Gastroesophageal sphincter (tissue), 4 donors: ENCODE results near the gene DNAJA3. TPM values are rescaled to one million over a fixed set of nuclear protein-coding genes. Genes with fewer than 3 reads are reported as not detected.
A peak's percentile ranks its signal among the peaks of the same experiment; 100 is the strongest.

Experiments
- ATAC-seq: fragments of 150-250 bp; one replicate; pipeline ENCODE4 v1.9.1; 2016; ENCODE audit warnings: mild to moderate bottlenecking, moderate library complexity
- H3K27ac ChIP-seq, 4 donors: fragments of 200-600 bp; sonication (generic) in 3 of 4; 1 replicate in 3 of 4; 2 replicates in 1 of 4; pipeline ENCODE4 v1.5.1; 2016 to 2019
- H3K27me3 ChIP-seq: fragments of 200-600 bp; sonication (generic); one replicate; pipeline ENCODE4 v1.5.1; 2019
- H3K36me3 ChIP-seq, 2 donors: fragments of 200-600 bp; sonication (generic); one replicate each; pipeline ENCODE4 v1.5.1; 2019; ENCODE audit warnings: control low read depth in 1 of 2
- H3K4me1 ChIP-seq, 3 donors: fragments of 200-600 bp; sonication (generic); 1 replicate in 2 of 3; 2 replicates in 1 of 3; pipeline ENCODE4 v1.5.1; 2016 to 2019; ENCODE audit warnings: control low read depth in 2 of 3
- H3K4me3 ChIP-seq, 2 donors: fragments of 200-600 bp; sonication (generic); one replicate each; pipeline ENCODE4 v1.5.1; 2019; ENCODE audit warnings: mild to moderate bottlenecking in 1 of 2, moderate library complexity in 1 of 2
- H3K9me3 ChIP-seq, 3 donors: fragments of 200-600 bp; sonication (generic); one replicate each; pipeline ENCODE4 v1.5.1; 2017 to 2019; ENCODE audit warnings: control low read depth in 2 of 3
- EP300 ChIP-seq: sonication (generic); formaldehyde crosslinking; IDR thresholded peaks from one replicate; pipeline ENCODE4 v1.6.1; 2017; ENCODE audit warnings: antibody characterized with exemption, mild to moderate bottlenecking
- POLR2A ChIP-seq, 2 donors: fragments of 450-650 bp; IDR thresholded peaks; one replicate each; pipeline ENCODE4 v1.6.1; 2017; ENCODE audit warnings: antibody characterized with exemption in 2 of 2, mild to moderate bottlenecking in 2 of 2, moderate library complexity in 1 of 2
- POLR2AphosphoS5 ChIP-seq: sonication (generic); formaldehyde crosslinking; IDR thresholded peaks from one replicate; pipeline ENCODE4 v1.6.1; 2017; ENCODE audit warnings: antibody characterized with exemption
- WGBS, 2 donors: methylation state at CpG; one replicate each; pipeline ENCODE4 v1.1.5; 2018; ENCODE audit warnings: low coverage in 1 of 2; 5-methylcytosine and 5-hydroxymethylcytosine counted together
- total RNA-seq, 4 donors: library from RNA; depleted of rRNA; stranded (reverse); fragments of >200 nt; gene quantifications; one replicate each; pipeline ENCODE4 v1.1.0, GENCODE V29; 2016
- TF ChIP-seq, protein P1 (sequence below), 4 experiments: fragments of 200-600 bp in 2 of 4; fragments of 450-650 bp in 2 of 4; sonication (generic) in 1 of 4; IDR thresholded peaks; one replicate each; pipeline ENCODE4 v1.5.1; 2017 to 2019; ENCODE audit warnings: antibody characterized with exemption in 4 of 4, mild to moderate bottlenecking in 2 of 4, moderate library complexity in 2 of 4

Gene DNAJA3
- total RNA-seq, 4 donors from 2014 or later = 39.6 to 55.6 (median 43.9) TPM

DNA sequence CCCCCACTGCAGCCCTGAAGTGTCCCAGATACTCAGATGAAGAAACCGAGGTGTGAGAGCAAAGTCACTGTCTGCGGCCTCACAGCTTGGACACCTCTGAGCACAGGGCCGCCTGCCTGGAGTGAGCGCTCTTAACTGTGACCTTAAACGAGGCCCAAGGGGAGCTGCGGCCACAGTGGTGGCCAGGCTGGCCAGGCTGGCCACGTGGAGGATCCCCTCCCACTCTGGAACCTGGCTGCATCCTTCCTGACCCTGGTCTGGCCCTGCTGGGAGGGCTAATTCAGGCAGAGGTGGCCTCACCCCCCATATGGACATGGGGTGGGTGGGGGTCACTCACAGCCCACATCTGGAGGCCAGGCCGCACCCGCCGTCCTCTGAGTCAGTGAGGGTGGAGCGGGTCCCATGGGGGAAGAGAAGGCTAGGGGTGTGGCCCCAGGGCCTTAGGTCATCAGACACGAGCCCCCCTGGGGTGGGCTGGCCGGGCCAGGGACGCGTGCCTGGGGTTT, 47.5 kb upstream of the DNAJA3 start:
- H3K27ac ChIP-seq = peak overlapping the region in 3 of 4 donors; percentile 88 to 91 (median 89)
- H3K4me3 ChIP-seq = no peak overlapping the region
- TF ChIP-seq EP300 (no peak), POLR2A (IDR thresholded peaks at IDR 0.05) (no peak), POLR2AphosphoS5 (peak; percentile 33)
- TF ChIP-seq, protein P1, sequence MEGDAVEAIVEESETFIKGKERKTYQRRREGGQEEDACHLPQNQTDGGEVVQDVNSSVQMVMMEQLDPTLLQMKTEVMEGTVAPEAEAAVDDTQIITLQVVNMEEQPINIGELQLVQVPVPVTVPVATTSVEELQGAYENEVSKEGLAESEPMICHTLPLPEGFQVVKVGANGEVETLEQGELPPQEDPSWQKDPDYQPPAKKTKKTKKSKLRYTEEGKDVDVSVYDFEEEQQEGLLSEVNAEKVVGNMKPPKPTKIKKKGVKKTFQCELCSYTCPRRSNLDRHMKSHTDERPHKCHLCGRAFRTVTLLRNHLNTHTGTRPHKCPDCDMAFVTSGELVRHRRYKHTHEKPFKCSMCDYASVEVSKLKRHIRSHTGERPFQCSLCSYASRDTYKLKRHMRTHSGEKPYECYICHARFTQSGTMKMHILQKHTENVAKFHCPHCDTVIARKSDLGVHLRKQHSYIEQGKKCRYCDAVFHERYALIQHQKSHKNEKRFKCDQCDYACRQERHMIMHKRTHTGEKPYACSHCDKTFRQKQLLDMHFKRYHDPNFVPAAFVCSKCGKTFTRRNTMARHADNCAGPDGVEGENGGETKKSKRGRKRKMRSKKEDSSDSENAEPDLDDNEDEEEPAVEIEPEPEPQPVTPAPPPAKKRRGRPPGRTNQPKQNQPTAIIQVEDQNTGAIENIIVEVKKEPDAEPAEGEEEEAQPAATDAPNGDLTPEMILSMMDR (IDR thresholded peaks at IDR 0.05) = no peak
- peaks cover 3 to 83% (median 52%) of the 10 kb centered on the region in 3 donors for H3K4me1 ChIP-seq
- ATAC-seq = peak; percentile 10
- H3K9me3 ChIP-seq = no peaks in the 10 kb centered on the region
- 76% methylated on average over 4 of the region's 15 CpGs; no CpG with 5 or more reads in 1 of the 2 donors for WGBS, 2 donors
- no peaks in the 10 kb centered on the region for H3K27me3 ChIP-seq
- H3K36me3 ChIP-seq = peaks cover 0 to 30% of the 10 kb centered on the region in 2 donors

DNA sequence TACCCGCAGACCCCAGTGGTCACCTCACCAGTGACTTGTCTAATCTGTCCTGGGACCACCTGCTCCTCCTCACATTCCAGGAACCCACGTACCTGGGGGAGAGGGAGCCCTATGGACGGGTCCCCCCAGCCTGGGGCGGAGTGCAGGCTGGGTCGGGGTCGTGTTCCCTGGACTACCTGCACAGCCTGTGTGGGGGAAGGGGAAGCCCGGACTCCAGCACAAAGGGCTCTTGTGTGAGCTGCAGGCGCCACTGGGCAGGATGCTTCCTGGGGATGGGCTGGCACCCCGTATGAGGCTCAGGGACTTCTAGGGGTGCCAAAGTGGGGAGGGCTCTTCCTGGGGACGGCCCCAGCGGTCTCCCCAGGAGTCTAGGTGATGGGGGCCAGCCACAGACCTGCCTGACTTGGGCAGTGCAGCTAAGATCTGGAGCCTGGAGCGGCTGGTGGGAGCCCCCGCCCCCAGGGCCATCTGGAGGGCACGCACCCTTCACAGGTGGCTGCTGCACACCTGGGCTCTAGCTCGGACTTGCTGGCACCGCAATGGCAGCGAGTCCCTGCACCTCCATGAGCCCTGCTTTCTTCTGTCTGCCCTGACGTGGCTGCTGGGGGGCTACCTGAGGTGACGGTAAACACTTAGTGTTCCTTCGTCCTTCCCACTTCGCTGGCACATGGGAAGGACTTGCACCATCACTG, 46.5 kb upstream of the DNAJA3 start:
- peaks cover 0 to 40% of the 10 kb centered on the region in 2 donors for H3K36me3 ChIP-seq
- H3K9me3 ChIP-seq = no peaks in the 10 kb centered on the region
- H3K27me3 ChIP-seq = no peaks in the 10 kb centered on the region
- H3K27ac ChIP-seq = peak overlapping the region in 3 of 4 donors; percentile 88 to 91 (median 89)
- H3K4me1 ChIP-seq = peaks cover 3 to 78% (median 47%) of the 10 kb centered on the region in 3 donors
- WGBS, 2 donors = 97 to 100% methylated on average over 4 to 6 of the region's 21 CpGs
- H3K4me3 ChIP-seq = no peak overlapping the region
- TF ChIP-seq POLR2A (IDR thresholded peaks at IDR 0.05) (no peak), POLR2AphosphoS5 (no peak), EP300 (no peak)
- TF ChIP-seq, protein P1 (IDR thresholded peaks at IDR 0.05) = no peak
- ATAC-seq = no peak

DNA sequence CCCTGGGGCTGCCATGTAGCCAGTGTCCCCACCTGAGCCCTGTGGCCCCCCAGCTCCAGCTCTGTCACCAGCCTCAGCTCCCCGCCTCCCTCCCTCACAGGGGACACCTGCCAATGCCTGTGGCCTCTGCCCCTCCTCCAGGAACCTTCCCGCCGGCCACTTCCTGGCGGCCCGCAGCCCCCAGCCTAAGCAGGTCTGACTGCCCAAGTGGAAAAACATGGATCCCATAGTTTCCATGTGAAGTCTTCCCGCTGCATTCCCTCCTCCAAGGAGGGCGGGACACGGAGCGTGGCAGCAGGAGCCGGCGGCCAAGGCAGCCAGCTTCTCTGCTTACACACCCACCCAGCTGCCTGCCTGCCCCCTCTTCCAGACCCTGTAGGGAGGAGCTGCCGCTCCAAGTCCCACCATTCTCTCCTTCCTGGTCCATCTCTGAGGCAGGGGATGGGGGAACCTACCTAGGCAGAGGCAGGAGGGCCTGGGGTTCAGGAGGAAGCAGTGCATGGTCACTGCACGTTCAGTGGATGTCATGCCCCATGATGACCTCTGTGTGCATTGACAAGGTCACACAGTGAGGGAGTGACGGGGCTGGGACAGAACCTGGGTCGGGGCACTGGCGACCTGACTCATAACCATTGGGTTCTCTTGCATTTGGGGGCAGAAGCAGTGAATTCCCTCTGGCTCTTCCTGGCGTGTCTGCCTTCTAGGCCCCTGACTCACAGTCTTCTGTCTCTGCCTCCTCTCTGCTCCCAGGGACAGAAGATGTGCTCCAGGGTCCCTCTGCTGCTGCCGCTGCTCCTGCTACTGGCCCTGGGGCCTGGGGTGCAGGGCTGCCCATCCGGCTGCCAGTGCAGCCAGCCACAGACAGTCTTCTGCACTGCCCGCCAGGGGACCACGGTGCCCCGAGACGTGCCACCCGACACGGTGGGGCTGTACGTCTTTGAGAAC, 45.3 kb upstream of the DNAJA3 start:
- WGBS, 2 donors = 40% methylated on average over 2 of the region's 26 CpGs; no CpG with 5 or more reads in 1 of the 2 donors
- H3K9me3 ChIP-seq = no peaks in the 10 kb centered on the region
- H3K4me1 ChIP-seq = peaks cover 3 to 78% (median 34%) of the 10 kb centered on the region in 3 donors
- H3K4me3 ChIP-seq = no peak overlapping the region
- no peak for ATAC-seq
- H3K36me3 ChIP-seq = peaks cover 0 to 52% of the 10 kb centered on the region in 2 donors
- peak overlapping the region in 2 of 4 donors; percentile 41 to 52 for H3K27ac ChIP-seq
- no peaks in the 10 kb centered on the region for H3K27me3 ChIP-seq
- TF ChIP-seq POLR2AphosphoS5 (no peak), POLR2A (IDR thresholded peaks at IDR 0.05) (no peak)
- TF ChIP-seq, protein P1 (IDR thresholded peaks at IDR 0.05) = no peak

DNA sequence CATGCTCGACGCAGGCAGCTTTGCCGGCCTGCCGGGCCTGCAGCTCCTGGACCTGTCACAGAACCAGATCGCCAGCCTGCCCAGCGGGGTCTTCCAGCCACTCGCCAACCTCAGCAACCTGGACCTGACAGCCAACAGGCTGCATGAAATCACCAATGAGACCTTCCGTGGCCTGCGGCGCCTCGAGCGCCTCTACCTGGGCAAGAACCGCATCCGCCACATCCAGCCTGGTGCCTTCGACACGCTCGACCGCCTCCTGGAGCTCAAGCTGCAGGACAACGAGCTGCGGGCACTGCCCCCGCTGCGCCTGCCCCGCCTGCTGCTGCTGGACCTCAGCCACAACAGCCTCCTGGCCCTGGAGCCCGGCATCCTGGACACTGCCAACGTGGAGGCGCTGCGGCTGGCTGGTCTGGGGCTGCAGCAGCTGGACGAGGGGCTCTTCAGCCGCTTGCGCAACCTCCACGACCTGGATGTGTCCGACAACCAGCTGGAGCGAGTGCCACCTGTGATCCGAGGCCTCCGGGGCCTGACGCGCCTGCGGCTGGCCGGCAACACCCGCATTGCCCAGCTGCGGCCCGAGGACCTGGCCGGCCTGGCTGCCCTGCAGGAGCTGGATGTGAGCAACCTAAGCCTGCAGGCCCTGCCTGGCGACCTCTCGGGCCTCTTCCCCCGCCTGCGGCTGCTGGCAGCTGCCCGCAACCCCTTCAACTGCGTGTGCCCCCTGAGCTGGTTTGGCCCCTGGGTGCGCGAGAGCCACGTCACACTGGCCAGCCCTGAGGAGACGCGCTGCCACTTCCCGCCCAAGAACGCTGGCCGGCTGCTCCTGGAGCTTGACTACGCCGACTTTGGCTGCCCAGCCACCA, 44.4 kb upstream of the DNAJA3 start:
- peaks cover 0 to 56% of the 10 kb centered on the region in 2 donors for H3K36me3 ChIP-seq
- no peaks in the 10 kb centered on the region for H3K9me3 ChIP-seq
- 94 to 97% methylated on average over 10 to 14 of the region's 59 CpGs for WGBS, 2 donors
- H3K4me3 ChIP-seq = no peak overlapping the region
- H3K27me3 ChIP-seq = no peaks in the 10 kb centered on the region
- no peak for TF ChIP-seq POLR2AphosphoS5
- TF ChIP-seq, protein P1 (IDR thresholded peaks at IDR 0.05) = no peak
- no peak for TF ChIP-seq POLR2A (IDR thresholded peaks at IDR 0.05)
- TF ChIP-seq EP300 = no peak
- no peak for ATAC-seq
- no peak overlapping the region for H3K27ac ChIP-seq
- peaks cover 3 to 70% (median 26%) of the 10 kb centered on the region in 3 donors for H3K4me1 ChIP-seq
